Upper lobe of right lung (tissue), 1 donor: ENCODE results near the gene RPS6KA2. TPM values are rescaled to one million over a fixed set of nuclear protein-coding genes. Genes with fewer than 3 reads are reported as not detected.

Source experiments
- ATAC-seq: fragments of 200-7000 bp; cut with Tn5 transposase; one replicate; pipeline ENCODE4 v1.9.1; 2020; ENCODE audit warnings: mild to moderate bottlenecking, moderate library complexity
- DNase-seq: peaks from one replicate; pipeline ENCODE4 v3.0.0-alpha.2; 2020
- H3K27ac ChIP-seq: fragments of 200-600 bp; one replicate; pipeline ENCODE4 v1.8.0; 2022
- H3K27me3 ChIP-seq: fragments of 200-600 bp; one replicate; pipeline ENCODE4 v1.8.0; 2022; ENCODE audit warnings: mild to moderate bottlenecking
- H3K36me3 ChIP-seq: fragments of 200-600 bp; one replicate; pipeline ENCODE4 v1.8.0; 2022
- H3K4me1 ChIP-seq: fragments of 200-600 bp; one replicate; pipeline ENCODE4 v1.8.0; 2022
- H3K4me3 ChIP-seq: fragments of 200-600 bp; one replicate; pipeline ENCODE4 v1.8.0; 2022; ENCODE audit warnings: mild to moderate bottlenecking
- H3K9me3 ChIP-seq: fragments of 200-600 bp; one replicate; pipeline ENCODE4 v1.8.0; 2022
- intact Hi-C: fragments of 100-400 bp; cut with DNase I; formaldehyde crosslinking; loops from one replicate; pipeline ENCODE4 v1.11.0; 2022
- total RNA-seq: library from RNA; stranded (reverse); fragmentation: NEBNext Ultra II Directional; extraction: Animal tissue kit (Norgen Biotek cat#: 25700); gene quantifications from one replicate; pipeline ENCODE4 v1.2.1, GENCODE V29; 2021
- TF ChIP-seq, protein P1 (sequence below): fragments of 200-600 bp; IDR thresholded peaks from one replicate; pipeline ENCODE4 v1.8.0; 2022; ENCODE audit warnings: antibody characterized with exemption
- donor health status: DM: no; HTN: yes; CAD: no; lungs with severe emphysema.

Gene RPS6KA2
- total RNA-seq, 1 donor from 2014 or later, result 136 TPM

DNA sequence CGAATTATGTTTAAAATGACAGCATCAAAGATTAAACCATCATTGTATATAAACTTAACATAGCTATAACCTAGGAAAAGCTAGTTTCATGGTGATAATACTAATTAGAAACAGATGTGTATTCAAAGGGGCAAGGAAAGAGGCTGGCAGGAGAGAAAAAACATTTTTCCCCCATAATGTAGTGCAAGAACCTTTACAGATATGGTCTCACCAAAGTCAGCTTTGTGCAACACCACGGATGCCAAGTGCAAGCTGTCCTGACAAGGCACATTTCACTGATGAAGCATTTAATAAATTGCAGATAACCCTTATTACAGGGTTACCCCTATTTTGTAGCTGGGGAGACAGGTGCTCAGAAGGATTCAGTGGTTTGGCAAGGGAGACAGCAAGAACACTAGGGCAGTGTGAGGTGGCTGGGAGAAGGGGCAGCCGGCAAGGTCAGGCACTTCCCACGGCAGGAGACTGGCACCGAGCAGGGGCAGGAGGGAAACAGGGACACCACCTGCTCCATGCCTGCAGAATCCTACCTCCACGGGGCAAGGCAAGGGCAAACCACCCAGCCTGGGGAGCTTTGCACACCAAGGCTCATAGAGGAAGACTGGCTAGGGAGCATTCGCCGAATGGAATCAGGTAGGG lies 6.5 kb downstream of the RPS6KA2 start:
- peaks cover 7% of the 10 kb centered on the region for H3K36me3 ChIP-seq
- intact Hi-C loops, result no loop called here
- TF ChIP-seq, protein P1, sequence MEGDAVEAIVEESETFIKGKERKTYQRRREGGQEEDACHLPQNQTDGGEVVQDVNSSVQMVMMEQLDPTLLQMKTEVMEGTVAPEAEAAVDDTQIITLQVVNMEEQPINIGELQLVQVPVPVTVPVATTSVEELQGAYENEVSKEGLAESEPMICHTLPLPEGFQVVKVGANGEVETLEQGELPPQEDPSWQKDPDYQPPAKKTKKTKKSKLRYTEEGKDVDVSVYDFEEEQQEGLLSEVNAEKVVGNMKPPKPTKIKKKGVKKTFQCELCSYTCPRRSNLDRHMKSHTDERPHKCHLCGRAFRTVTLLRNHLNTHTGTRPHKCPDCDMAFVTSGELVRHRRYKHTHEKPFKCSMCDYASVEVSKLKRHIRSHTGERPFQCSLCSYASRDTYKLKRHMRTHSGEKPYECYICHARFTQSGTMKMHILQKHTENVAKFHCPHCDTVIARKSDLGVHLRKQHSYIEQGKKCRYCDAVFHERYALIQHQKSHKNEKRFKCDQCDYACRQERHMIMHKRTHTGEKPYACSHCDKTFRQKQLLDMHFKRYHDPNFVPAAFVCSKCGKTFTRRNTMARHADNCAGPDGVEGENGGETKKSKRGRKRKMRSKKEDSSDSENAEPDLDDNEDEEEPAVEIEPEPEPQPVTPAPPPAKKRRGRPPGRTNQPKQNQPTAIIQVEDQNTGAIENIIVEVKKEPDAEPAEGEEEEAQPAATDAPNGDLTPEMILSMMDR, result no peak
- no peaks in the 10 kb centered on the region for H3K9me3 ChIP-seq
- H3K4me3 ChIP-seq, result no peak overlapping the region
- peak overlapping the region; percentile 78 for H3K27ac ChIP-seq
- H3K4me1 ChIP-seq, result peaks cover 65% of the 10 kb centered on the region
- ATAC-seq (no peak), DNase-seq (no peak)
- no peaks in the 10 kb centered on the region for H3K27me3 ChIP-seq

DNA sequence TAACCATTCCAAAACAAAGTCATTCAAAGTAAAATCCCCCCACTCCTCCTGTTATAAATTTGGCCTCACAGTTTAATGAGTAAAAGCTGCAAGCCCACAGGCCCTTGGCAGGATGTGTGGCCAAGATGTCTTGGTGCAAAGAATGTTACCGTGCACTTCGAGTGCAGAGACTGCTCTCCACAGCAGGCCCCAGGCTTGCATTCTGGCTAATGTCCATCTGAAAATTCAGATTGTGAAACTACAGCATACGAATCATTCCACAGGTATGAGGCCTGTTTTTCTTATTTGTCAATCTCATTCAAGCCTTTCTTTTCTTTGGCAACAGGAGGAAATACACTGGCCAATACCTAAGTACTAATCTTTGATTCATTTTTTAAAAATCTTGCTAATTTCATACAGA lies 7.1 kb downstream of the RPS6KA2 start:
- DNase-seq (no peak), ATAC-seq (peak; percentile 71)
- Histone ChIP-seq H3K36me3 (peaks cover 7% of the 10 kb centered on the region), H3K27me3 (no peaks in the 10 kb centered on the region), H3K9me3 (no peaks in the 10 kb centered on the region), H3K4me1 (peaks cover 70% of the 10 kb centered on the region), H3K27ac (peak overlapping the region; percentile 78), H3K4me3 (no peak overlapping the region)
- intact Hi-C loops, result no loop called here
- TF ChIP-seq, protein P1, result no peak

- TF ChIP-seq, protein P1, result no peak
- no peaks in the 10 kb centered on the region for H3K27me3 ChIP-seq
- ATAC-seq, result no peak
- H3K27ac ChIP-seq, result peak overlapping the region; percentile 78
- H3K4me1 ChIP-seq, result peaks cover 73% of the 10 kb centered on the region
- no peak for DNase-seq
- no peak overlapping the region for H3K4me3 ChIP-seq
- peaks cover 7% of the 10 kb centered on the region for H3K36me3 ChIP-seq
- no peaks in the 10 kb centered on the region for H3K9me3 ChIP-seq
- intact Hi-C loops, result no loop called here
These were observed 7.9 kb downstream of the RPS6KA2 start for GRCh38 chr6:166618866-166619761.

GRCh38 chr6:166618251-166618650 lies 8.8 kb downstream of the RPS6KA2 start:
- TF ChIP-seq, protein P1, result no peak
- ATAC-seq, result no peak
- H3K36me3 ChIP-seq, result peaks cover 11% of the 10 kb centered on the region
- no peak for DNase-seq
- H3K4me3 ChIP-seq, result no peak overlapping the region
- H3K9me3 ChIP-seq, result no peaks in the 10 kb centered on the region
- H3K4me1 ChIP-seq, result peaks cover 68% of the 10 kb centered on the region
- no peak overlapping the region for H3K27ac ChIP-seq
- intact Hi-C loops, result no loop called here
- no peaks in the 10 kb centered on the region for H3K27me3 ChIP-seq

DNA sequence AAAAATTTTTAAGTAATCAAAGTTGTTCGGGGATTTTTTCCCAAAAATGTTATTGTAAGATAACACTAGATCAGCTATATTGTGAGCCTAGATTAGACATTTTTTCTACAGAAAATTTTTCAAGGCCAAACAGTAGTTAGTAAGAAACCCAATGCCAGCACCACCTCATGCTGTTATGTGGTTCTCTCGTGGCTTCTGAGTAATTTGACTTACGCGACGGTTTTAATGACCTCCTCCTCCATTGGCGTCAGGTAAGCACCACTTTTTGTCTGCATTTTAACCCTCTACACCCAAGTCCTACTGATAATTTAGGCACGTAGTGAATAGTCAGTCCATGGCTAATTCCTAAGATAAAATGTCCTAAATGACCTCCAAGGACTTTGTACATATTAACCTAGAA lies 9.7 kb downstream of the RPS6KA2 start:
- TF ChIP-seq, protein P1, result no peak
- H3K9me3 ChIP-seq, result no peaks in the 10 kb centered on the region
- ATAC-seq, result no peak
- no peak overlapping the region for H3K4me3 ChIP-seq
- H3K27ac ChIP-seq, result no peak overlapping the region
- H3K27me3 ChIP-seq, result no peaks in the 10 kb centered on the region
- peaks cover 59% of the 10 kb centered on the region for H3K4me1 ChIP-seq
- no peak for DNase-seq
- intact Hi-C loops, result no loop called here
- peaks cover 14% of the 10 kb centered on the region for H3K36me3 ChIP-seq
